ENCODE results near the gene ZFPM1. TPM values are rescaled to one million over a fixed set of nuclear protein-coding genes. Genes with fewer than 3 reads are reported as not detected.
"Not testable (repeated sequence)": the region's sequence is repeated elsewhere in the genome, so short reads cannot be mapped to it uniquely, and the experiment has no call there.

The ZFPM1 gene
- polyA plus RNA-seq, 3 donors, result 2.1 to 5.7 (median 4.6) TPM

DNA sequence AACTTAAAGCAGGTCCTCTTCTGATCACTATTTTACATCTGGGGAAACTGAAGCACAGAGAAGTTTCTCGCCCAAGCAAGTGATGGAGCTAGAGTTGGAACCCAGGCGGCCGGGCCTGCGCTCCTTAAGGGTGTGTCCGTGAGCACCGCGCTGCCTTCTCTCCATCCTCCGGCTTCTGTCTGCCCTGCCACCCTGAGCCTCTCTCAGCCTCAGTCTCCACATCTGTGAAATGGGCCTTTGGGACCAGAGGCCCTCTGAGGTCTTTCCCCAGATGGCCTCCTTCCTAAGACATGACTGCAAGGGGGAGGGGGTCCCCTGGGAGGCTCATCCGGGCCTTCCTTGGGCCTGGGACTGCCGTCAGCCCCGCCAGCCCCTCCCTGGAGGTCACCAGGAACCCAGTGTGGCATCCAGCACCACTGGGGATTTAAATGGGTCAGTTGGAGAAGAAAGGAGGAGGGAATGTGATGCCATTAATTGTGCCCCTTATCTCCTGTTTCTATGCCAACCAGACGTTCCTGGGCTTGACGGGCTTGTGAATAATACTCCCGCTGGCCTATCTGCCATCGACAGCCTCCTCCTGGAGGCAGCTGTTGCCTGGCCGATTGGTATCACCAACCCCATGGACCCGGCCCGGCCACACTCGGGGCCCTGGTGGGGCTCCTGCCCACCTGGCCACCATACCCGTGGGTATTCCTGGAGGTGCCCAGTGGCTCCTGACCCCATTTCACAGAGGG, 5.1 kb downstream of the ZFPM1 start:
- no peak for DNase-seq (ENCODE audit: extremely low read depth in 1 of 11, low read depth in 9 of 11, low spot score in 4 of 11)

DNA sequence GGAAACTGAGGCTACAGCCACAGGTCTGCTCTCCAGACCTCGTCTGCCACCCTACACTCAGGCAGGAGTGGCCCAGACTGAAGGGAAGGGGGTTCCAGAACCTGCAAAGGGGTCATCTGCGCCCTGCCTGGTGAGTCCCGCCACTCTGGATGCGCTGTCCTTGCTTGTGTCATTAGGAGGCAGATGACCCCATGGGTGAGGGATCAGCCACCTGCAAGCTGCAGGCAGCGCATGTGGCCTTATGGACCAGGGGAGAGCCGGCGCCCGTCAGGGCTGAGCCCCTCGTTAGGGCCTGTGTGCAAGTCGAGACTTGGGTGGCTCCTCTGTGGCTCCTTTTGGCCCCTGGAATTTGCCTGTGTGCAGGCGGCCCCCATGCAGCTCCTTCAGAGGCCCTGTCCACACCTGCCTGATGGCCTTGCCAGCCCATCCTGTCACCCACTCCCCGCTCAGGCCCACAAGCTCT, 5.7 kb downstream of the ZFPM1 start:
- DNase-seq (ENCODE audit: extremely low read depth in 1 of 11, low read depth in 9 of 11, low spot score in 4 of 11), result no peak

DNA sequence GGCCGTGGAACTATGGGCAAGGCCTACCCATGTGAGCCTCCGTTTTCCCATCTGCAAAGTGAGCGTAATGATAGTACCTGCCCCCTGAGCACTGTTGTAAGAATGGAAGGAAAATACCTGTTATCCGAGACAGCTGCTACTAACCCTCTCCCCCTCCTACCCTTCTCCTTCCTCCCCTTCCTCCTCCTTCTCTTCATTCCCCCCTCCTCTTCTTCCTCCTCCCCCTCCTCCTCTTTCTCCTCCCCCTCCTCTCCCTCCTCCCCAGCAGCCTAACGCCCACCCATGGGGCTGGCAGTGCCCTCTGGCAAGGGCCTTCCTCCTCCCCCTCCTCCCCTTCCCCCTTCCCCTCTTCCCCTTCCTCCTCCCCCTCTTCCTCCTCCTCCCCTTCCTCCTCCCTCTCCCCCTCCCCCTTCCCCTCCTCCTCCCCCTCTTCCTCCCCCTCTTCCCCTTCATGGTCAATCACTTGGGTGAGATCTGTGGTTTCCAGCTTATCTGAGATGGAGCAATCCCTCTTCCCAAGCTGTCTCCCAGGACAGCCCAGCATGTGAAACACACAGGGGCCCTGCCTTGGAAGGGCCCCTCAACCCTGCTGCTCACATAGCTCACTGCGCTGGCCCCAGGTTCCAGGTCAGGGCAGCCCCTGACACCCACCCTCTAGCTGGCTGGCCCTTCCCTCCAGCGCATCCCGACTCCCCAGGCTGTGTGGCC, 6.4 kb downstream of the ZFPM1 start:
- DNase-seq (ENCODE audit: extremely low read depth in 1 of 11, low read depth in 9 of 11, low spot score in 4 of 11), result no peak

DNA sequence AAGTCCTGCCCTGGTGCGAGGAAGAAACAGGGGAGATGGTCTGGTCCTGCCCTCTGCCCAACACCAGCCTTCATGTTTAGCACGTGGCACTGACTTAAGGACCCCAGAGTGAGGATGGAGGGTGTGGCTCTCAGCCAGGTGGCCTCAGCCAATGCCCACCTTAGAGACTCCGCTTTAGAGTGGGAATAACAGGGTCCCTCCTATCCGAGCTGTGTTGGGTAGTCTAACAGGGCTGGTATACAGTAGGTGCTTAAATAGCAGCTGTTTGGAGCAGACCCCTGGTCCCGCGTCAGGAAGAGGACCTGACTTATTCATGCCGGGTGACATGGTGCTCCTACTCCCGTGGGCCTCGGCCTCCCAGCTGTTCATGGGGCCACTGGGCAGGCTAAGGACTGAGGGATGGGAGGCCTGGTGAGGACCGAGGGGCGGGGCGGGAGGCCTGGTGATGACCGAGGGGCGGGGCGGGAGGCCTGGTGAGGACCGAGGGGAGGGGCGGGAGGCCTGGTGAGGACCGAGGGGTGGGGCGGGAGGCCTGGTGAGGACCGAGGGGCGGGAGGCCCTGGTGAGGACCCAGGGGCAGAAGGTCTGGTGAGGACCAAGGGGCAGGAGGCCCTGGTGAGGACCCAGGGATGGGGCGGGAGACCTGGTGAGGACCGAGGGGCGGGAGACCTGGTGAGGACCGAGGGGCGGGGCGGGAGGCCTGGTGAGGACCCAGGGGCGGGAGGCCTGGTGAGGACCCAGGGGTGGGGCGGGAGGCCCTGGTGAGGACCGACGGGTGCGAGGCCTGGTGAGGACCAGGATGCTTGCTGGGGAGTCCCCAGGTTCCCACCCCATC, 7.6 kb downstream of the ZFPM1 start:
- DNase-seq (ENCODE audit: extremely low read depth in 1 of 11, low read depth in 9 of 11, low spot score in 4 of 11), result no peak

DNA sequence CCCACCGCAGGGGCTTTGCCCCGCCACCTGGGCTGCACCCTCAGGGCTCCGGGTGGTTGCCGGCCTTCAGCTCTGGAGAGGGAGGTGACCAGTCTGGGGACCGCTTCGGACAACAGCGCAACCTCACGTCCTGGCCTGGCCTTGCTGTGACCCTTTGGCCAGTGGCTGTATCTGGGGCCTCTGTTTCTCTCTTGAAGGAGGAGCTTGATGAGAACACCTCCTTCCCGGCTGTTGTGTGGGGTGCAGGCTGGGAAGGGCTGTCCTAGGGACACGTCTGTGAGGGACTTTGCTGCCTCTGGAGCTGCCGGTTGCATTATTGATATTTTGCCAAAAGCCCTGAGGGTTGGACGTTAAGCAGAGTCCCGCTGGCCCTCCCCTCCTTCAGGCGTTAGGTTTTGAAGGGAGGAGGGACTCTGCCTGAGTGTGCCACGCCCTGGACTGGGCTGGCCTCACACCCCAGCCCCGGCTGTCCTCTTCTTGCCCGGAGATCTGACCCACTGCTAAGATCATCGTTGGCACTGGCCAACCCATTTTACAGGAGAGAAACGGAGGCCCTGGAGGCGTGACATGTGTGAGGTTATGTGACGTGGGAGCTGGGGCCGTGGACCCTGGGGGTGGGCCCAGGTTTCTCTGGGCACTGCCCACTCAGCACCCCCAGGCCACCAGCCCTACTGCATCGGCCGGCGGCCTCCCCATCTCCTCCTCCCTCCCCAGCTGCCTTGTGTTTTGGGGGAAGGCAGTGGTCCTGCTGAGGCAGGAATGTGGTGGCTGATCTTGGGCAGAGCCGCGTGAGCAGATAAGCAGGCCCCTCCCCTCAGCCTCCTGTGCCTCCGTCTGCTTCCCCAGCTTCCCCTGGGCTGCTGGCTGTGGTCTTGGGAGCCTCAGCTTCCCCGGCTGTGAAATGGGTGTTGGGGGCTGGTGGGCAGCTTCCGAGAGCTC, 8.5 kb downstream of the ZFPM1 start:
- DNase-seq (ENCODE audit: extremely low read depth in 1 of 11, low read depth in 9 of 11, low spot score in 4 of 11), result no peak

DNA sequence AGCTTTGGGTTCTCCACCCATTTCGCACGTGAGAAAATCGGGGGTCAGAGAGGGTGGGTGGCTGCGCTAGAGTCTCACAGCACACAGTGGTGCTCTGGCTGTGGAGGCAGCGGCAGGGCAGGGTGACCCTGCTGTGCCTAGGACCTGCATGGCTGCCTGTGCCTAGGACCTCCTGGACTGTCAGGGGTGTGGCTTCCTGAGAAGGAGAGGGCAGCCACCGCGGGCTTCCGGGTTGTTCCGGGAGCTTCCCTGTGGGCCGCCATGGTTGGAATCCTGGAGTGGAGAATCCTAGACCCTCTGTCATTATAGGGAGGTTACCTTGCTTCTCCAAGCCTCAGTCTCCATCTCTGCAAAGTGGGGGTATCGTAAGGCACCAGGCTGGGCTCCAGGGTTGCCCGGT, 9.3 kb downstream of the ZFPM1 start:
- no peak for DNase-seq (ENCODE audit: extremely low read depth in 1 of 11, low read depth in 9 of 11, low spot score in 4 of 11)

DNA sequence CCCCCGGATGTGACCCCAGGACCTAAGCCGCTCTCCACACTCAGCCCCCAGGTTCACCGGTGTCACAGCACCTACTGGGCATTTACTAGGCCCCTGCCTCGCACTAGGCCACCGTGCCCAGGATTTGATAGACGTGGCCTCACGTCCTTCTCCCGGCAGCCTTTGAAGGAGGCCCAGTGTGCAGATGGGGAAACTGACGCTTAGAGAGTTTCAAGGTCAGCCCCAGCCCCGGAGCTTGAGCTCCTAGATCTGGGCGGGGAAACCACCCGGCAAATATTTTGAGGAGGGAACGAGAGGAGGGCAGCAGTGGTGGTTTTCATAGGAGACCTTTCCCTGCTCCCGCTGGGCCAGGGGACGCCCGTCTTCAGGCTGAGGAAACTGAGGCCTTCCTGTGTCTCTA, 10.3 kb downstream of the ZFPM1 start:
- no peak for DNase-seq (ENCODE audit: extremely low read depth in 1 of 11, low read depth in 9 of 11, low spot score in 4 of 11)

DNA sequence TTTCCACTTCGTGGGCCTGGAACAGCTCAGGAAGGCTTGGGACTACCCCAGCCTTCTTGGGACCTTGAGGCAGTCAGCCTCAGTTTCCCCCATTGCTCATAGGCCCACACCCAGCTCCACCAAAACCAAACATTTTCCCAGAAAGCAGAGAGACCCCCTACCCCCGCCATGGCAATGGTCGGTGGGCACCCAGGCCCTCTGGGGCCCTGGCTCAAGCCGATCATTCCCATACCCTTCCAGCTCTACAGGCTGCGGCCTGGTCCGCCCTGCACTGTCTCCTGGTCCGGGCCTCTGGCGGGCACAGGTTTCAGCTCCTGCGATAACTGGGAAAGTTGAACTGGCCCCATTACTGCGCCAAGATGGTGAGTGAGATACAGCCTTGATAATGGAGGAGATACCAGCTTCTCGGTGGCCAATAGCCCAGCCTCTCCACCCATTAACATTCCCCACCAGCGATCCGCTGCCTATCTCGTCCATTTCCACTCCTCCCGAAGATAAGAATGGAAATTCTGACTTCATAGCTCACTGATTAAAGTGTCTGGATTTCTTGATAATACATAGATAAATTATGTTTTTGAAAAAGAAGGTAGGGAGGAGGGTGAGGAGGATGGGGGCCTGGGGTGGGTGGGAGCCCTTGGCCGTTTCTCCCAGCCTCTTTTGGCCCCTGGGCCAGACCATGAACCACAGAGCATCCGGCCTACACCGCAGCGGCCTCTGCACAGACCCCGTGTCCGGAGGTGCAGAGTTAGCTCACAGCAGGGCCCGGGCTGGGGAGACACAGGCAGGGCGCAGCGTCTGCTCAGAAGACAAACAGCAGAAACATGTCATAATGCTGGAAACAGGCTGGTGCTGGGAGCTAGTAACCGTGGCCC, 11.6 kb downstream of the ZFPM1 start:
- DNase-seq (ENCODE audit: extremely low read depth in 1 of 11, low read depth in 9 of 11, low spot score in 4 of 11), result no peak

DNA sequence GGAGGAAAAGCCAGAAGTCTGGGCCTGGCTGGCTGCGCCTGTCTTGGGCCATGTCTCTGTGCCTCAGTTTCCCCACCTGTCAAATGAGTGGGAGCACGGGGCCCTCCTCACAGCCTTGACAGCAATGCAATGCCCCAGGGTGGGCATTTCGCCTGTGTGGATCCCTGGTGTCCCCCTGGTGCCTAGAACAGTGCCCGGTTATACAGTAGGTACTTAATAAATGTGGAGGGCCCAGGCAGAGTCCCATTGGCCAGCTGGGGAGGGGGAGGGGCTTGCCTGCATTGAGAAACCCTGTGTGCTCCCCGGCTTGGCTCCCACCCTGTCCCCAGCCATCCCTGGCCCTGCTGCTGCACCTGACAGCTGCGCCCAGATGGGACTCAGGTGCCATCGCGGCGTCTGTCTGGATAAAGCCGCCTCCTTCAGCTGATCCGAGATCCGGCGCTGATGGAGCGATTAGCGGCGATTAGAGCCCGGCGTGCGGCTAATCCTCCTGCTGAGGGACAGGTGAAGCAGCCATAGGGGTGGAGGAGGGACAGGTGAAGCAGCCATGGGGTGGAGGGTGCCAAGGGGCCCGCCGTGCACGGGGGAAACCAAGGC, 12.4 kb downstream of the ZFPM1 start:
- no peak for DNase-seq (ENCODE audit: extremely low read depth in 1 of 11, low read depth in 9 of 11, low spot score in 4 of 11)

DNA sequence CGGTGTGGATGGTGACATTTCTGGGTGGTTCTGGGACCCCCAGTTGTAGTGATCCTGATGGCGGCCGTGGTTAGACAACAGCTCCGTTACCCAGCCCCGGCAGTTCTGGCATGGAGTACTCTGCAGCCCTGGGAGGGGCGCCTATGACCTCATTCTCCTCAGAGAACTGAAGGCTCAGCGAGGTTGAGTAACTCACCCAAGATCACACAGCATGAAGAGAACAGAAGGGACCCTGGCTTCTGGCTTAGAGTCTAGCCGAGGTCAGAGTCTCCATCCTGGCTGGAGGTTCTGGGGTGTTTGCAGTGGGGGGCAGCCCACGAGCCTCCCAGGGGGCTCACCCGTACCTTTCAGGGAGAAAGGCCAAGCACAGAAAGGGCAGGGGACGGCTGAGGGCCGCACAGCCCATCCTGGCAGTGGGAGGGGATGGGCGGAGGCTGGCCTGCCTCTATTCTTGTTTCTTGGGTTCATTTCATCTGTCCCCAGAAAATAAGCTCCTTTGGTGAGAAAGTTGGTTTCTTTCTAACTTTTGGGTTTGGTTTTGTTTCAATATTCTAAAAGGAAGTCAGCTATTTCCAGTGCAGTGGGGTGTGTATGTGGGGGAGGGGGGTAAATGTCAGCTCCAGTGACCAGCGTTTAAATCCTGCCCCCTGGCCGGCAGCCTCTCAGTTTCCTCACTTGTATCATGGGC, 13.2 kb downstream of the ZFPM1 start:
- DNase-seq (ENCODE audit: extremely low read depth in 1 of 11, low read depth in 9 of 11, low spot score in 4 of 11), result no peak

DNA sequence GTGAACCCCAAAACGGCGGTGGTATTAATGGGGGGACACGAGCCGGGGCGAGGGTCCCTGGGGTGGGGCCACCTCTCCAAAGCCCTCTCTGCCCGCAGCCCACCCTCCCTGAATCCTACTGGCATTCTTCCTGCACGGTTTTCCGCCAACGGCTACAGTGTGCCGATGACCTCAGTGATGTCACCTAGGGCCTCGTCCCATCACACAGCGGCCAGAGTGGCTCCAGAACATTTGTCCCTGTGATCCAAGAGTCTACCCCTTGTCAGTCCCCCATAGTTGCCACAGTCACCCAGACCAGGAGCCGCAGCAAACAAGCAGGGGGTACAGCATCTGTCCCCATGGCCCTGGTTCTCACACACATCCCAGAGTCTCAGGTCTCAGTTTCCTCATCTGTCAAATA, 13.9 kb downstream of the ZFPM1 start:
- no peak for DNase-seq (ENCODE audit: extremely low read depth in 1 of 11, low read depth in 9 of 11, low spot score in 4 of 11)

DNA sequence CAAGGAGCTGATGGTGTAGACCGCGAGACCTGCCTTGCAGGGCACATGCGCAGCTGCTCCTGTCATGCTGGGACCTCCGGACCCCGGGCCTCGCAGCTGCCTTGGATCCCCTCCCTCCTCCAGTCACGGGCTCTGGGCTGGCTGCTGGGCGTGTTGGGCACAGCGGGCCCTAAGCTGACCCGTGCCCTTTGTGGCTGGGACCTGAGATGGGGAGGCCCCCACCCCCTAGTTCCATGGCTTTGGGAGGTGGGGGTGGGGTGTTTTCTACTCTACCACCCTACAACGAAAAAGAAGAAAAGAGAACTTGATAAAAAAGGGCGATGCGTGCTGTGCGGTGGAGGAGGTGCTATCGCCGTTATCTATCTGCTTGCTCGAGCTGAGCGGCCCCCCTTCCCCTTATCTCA, 14.5 kb downstream of the ZFPM1 start:
- DNase-seq (ENCODE audit: extremely low read depth in 1 of 11, low read depth in 9 of 11, low spot score in 4 of 11), result no peak

DNA sequence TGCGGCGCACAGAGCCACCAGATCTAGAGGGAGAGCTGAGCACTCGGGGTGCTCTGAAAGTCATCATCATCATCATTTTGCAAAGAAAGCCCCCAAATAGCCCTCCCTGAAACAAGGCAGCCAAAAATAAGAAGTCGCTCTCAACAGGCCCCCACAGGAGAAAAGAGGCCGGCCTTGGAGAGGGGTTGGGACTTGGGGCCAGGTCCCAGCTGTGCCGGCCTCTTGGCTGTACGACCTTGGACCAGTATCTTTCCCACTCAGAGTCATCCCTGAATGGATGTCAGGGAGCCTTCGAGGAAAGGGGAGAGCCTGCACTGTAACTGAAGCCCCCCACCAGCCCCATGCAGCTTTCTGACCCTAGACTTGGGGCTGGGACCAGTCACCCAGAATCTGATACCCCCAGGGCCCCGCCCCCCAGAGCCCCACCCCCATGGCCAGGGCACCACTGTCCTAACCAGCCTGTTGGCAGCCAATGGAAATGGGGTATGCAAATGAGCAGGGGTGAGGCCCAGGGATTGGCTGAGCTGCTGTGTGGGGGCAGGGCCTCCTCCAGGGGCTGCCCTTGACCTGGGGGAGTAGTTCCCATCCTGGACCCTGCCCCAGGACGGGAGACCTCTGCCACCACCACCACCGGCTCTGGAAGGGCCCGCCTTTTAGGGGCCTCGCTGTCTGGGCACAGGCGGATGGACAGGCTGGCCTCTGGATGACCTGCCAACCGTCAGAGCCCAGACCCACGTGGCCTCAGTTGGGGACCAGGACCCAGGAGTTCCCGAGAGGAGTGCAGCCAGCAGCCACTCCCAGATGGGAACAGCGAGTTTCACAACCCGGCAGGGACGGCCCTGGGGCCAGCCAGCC, 15.4 kb downstream of the ZFPM1 start:
- peak in 1 of 11 donors; percentile 45 for DNase-seq (ENCODE audit: extremely low read depth in 1 of 11, low read depth in 9 of 11, low spot score in 4 of 11)

DNA sequence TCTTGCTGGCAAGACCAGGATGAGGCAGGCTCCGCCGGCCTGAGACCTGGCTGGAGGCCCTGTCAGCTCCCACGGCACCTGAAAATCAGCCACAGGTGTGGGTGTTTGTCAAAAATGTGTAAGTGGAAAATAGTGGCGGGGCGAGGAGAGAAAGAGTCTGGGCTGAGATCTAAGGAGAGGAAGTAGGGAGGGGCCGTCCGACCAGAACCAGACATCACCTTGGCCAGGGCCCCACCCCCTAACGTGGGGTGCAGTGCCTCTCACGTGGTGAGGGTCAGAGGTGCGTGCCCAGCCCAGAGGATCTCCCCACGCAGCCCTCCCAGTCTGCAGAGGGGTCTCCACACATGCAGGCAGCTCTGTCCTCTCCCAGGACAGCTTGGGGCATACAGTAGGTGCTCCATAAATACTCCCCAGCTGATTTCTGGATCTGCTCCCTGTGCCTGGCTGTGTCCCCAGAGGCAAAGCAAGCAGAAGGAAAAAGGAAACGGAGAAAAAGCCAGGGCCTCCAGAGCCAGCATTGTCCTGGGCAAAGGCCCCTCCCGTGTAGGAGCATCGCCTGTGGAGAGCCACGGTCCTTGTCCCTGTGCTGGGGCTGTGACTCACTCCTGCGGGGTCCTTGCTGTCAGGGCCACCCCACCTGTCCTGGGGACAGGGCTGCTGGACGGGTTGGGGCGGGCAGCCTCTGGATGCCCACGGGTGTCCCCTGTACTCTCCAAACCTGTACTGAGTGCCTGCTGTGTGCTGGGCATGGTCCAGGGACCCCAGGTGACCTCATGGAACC, 16.7 kb downstream of the ZFPM1 start:
- DNase-seq (ENCODE audit: extremely low read depth in 1 of 11, low read depth in 9 of 11, low spot score in 4 of 11), result no peak

DNA sequence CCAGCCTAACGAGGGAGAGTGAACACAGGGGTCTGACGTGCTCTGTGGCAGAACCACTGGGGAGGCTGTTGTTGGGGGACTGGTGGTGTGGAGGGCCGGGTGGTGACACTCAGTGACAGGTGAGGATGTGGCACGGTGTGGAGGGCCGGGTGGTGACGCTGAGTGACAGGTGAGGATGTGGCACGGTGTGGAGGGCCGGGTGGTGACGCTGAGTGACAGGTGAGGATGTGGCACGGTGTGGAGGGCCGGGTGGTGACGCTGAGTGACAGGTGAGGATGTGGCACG, 17.3 kb downstream of the ZFPM1 start:
- DNase-seq (ENCODE audit: extremely low read depth in 1 of 11, low read depth in 9 of 11, low spot score in 4 of 11), result not testable (repeated sequence)

DNA sequence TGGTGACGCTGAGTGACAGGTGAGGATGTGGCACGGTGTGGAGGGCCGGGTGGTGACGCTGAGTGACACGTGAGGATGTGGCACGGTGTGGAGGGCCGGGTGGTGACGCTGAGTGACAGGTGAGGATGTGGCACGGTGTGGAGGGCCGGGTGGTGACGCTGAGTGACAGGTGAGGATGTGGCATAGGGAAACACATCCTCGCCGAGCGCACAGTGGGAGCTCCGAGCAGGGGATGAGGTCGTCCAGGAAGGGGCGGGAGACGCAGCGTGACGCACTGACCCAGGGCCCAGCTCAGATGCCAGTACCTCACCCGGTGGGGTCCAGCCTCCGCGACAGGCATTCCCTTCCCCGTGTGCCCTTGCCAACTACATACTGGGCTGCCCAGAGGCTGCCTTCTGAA, 17.6 kb downstream of the ZFPM1 start:
- DNase-seq (ENCODE audit: extremely low read depth in 1 of 11, low read depth in 9 of 11, low spot score in 4 of 11), result not testable (repeated sequence)

Data from renal cortex interstitium (tissue), 11 donors.